Stimulated activated CD8-positive, alpha-beta memory T cell treated with anti-CD3 and anti-CD28 coated beads, Interleukin-12 subunit alpha, Interleukin-12 subunit beta, amount 100 ng/mL, for 24 hours (primary cell): ENCODE measurements around the gene EIF1AD.
"Not testable (repeated sequence)": the region's sequence is repeated elsewhere in the genome, so short reads cannot be mapped to it uniquely, and the experiment has no call there.

Source experiments
- DNase-seq: peaks from one replicate; pipeline ENCODE4 v3.0.0-alpha.2; 2020; ENCODE audit errors: extremely low read depth

Gene EIF1AD

DNA sequence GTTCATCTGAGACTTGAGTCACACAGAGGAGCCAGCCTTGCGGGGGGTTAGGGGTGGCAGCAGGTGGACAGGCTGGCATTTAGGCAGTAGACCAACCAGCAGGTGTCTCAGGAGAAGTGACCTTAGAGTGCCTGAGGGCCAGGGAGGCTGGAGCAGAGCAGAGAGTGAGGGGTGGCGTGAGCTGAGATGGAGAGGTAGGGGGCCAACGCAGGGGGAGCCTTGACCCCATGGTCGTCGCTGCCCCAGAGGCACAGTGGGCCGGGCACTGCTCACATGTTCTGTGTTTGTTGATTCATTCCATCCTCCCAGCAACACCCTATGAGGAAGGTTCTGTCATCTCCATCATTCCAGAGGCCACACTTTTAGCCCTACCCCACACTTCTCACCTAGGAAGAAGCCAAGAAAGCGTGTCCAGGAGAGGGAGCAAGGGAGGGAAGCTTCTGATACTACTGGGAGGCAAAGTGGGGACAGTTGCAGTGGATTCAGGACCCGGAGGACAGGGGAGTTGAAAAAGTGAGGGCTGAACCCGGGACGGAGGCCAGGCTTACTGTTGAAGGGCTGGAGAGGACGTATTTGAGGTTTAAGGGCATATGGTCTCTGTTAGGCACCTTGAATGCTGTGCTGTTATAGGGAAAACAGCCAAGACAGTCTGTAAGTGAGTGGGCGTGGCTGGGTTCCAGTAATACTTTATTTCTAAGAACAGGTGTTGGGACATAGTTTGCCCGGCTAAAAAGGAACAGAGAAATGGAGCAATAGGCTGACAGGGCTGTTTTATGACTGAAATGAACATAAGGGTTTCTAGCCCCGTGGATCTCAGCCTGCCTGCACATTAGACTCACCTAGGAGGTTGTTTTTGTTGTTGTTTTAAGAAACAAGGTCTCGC, 33.1 kb downstream of the EIF1AD start:
- DNase-seq: no peak

DNA sequence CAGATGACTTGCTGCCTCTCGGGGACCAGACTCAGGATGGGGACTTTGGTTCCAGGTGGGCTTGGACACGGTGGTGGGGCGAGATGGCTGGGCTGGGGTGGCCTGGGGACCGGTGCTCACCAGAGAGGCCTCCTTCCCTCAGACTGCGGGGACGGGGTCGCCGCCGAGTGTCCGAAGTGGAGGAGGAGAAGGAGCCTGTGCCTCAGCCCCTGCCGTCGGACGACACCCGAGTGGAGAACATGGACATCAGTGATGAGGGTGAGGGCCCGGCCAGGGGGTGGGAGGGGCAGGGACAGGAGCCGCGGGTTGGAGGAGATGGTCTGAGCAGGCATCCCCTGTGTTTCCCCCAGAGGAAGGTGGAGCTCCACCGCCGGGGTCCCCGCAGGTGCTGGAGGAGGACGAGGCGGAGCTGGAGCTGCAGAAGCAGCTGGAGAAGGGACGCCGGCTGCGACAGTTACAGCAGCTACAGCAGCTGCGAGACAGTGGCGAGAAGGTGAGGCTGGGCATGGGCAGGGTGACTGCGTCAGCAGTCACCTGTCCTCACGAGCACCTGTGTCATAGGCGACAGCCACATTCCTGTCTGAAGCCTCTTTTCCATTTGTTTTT, 34.5 kb downstream of the EIF1AD start:
- no peak for DNase-seq

DNA sequence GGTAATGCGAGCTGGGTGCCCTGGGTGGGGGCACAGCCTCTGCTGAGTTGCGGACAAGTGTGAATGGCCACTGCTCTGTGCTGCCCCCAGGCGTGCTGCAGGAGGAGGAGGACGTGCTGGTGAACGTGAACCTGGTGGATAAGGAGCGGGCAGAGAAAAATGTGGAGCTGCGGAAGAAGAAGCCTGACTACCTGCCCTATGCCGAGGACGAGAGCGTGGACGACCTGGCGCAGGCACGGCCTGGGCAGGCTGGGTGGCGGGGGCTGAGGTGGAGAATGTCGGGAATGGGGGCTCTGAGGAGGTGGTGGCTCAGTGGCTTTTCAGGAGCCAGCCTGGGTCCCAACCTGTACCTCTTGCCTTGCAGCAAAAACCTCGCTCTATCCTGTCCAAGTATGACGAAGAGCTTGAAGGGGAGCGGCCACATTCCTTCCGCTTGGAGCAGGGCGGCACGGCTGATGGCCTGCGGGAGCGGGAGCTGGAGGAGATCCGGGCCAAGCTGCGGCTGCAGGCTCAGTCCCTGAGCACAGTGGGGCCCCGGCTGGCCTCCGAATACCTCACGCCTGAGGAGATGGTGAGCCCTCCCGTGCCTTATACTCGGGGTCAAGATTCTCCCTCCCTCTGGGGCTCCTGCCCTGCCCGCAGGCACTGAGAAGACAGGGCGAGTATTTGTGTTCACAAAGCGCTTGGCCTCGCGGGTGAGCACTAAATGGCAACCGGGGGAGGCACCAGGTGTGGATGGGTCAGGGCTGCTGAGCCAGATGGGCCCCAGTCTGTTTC, 35.8 kb downstream of the EIF1AD start:
- no peak for DNase-seq

DNA sequence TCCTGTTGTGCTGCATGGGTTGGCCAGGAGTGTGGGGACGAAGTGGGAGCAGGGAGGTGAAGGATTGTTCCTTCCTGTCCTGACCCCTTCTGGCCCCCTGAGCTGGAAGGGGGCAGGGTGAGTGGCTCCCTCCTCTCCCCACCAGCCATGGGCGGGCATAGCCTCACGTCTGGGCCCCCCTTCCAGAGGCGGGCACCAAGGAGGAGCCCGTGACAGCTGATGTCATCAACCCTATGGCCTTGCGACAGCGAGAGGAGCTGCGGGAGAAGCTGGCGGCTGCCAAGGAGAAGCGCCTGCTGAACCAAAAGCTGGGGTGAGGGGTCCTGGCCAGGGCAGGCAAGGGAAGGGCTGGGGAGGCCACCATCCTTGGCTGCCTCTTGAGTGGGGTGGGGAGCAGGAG, 37.1 kb downstream of the EIF1AD start:
- DNase-seq: no peak

GRCh38 chr11:65962141-65962564, 39.8 kb downstream of the EIF1AD start:
- no peak for DNase-seq

- peak; percentile 95 for DNase-seq
These were observed 40.5 kb downstream of the EIF1AD start, which contains the start of gene SART1 for GRCh38 chr11:65961267-65962140. Gene SART1 (plus strand): TSS chr11:65961734. CDS start chr11:65961781, 47 bp downstream.

- no peak for DNase-seq
These were observed 41.1 kb downstream of the EIF1AD start for GRCh38 chr11:65960824-65961266.

DNA sequence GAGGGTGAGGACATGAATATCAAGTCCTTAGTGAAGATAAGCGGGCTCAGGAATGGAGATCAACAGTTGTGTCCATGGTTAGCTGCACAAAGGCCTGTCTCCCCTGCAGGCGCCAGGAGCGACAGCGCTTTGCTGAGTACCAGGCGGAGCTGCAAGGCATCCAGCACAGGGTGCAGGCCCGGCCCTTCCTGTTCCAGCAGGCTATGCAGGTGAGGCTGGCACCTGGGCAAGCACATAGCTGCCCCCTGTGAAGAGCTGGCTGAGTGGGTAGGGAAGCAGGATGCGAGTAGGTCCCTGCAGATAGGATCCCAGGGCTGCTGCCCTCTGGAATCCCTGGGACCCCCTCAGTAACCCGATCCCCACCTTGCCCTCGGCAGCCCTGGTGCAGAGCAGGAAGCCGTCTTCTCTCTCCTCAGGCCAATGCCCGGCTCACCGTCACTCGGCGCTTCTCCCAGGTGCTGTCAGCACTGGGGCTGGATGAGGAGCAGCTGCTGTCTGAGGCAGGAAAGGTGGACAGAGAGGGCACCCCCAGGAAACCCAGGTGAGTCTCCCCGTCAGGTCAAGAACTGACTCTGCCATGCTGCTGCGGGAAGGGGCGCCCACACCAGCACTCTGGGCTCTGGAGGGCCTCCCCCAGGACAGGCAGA, 43.1 kb downstream of the EIF1AD start:
- no peak for DNase-seq

GRCh38 chr11:65958291-65958690, 43.7 kb downstream of the EIF1AD start:
- no peak for DNase-seq

DNA sequence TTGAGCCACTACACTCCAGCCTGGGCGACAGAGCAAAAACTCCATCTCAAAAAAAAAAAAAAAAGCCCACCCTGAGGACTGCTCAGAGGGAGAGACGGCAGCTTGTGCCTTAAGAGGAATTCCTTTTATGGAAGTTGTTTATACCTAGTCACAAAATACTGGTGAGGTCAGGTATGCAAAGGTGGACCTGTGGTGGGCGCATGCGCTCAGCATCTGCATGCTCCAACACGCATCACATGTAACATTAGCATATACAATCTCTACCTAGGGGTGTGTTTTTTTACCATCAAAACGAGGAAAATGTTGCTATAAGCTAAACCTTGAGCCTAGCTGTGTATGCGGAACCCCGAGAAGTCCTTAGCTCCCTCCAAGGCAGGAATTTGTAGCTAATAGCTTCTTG, 47.2 kb downstream of the EIF1AD start:
- no peak for DNase-seq

- no peak for DNase-seq
These were observed 48.5 kb downstream of the EIF1AD start for GRCh38 chr11:65953471-65953870.

DNA sequence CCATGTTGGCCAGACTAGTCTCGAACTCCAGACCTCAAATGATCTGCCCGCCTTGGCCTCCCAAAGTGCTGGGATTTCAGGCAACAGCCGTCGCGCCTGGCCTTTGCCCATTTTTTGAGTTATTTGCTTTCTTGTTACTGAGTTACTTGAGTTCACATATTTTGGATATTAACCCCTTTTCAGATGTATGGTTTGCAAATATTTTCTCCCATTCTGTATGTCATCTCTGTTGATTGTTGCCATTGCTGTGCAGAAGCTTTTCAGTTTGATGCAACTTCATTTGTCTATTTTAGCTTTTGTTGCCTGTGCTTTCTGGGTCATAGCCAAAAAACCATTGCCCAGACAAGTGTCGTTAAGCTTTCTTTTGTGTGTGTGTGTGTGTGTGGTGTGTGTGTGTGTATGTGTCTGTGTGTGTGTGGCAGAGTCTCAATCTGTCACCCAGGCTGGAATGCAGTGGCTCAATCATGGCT, 49.9 kb downstream of the EIF1AD start:
- DNase-seq: no peak

GRCh38 chr11:65951641-65952040, 50.3 kb downstream of the EIF1AD start:
- DNase-seq: not testable (repeated sequence)

DNA sequence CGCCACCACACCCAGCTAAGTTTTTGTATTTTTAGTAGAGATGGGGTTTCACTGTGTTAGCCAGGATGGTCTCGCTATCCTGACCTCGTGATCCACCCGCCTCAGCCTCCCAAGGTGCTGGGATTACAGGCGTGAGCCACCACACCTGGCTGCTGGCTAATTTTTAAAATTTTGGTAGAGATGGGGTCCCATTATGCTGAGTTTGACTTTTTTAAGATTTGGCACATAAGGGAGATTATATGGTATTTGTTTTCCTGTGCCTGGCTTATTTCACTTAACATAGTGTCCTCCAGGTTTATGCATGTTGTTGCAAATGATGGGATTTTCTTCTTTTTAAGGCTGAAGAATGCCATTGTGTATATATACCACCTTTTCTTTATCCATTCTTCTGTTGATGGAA, 51.2 kb downstream of the EIF1AD start:
- not testable (repeated sequence) for DNase-seq

DNA sequence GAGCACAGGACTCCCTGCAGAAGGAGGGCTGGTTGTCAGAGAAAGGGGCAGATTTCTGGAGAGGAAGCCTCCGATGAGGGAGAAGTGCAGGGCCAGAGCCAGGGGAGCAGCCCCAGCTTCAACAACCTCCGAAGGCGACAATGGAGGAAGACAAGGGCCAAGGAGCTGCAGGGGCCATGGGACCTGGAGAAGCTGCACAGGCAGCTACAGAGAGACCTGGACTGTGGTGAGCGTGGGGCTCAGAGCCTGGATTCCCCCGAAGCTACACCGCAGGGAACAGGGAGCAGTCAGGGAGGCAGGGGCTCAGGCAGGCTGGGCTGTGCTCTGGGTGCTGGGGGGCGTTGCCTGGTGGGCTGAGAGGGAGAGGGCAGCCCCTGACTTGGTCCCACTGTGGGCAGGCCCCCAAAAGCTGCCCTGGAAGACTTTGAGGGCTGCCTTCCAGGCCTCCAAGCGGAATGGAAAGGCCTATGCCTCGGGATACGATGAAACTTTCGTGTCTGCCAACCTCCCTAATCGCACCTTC, 54.3 kb downstream of the EIF1AD start:
- no peak for DNase-seq

GRCh38 chr11:65947133-65947532, 54.8 kb downstream of the EIF1AD start:
- DNase-seq: no peak

DNA sequence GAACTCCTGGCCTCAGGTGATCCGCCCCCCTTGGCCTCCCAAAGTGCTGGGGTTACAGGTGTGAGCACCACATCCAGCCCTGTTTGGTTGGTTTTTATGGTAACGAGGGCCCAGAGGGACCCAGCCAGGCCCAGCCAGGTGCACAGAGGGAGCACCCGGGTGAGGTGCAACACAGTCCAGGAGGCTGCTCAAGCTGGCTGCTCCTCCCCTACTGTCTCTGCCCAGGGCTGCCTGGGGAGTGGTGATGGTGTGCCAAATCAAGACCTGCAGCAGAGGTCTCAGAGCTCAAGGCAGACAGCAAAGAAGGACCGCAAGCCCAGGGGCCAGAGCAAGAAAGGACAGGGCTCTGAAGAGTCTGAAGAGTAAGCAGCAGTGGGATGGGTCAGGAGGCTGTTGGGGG, 55.3 kb downstream of the EIF1AD start:
- DNase-seq: no peak
